ENCODE data around the gene RAP1GAP. TPM values are rescaled to one million over a fixed set of nuclear protein-coding genes. Genes with fewer than 3 reads are reported as not detected.

Gene RAP1GAP
- total RNA-seq, 1 experiment from 2014 or later: 7.2 TPM

GRCh38 chr1:21601278-21602048 is 67.7 kb downstream of the RAP1GAP start:
- H3K27me3 Mint-ChIP-seq (ENCODE audit: insufficient read depth, unreplicated experiment): no peaks in the 10 kb centered on the region
- Histone ChIP-seq H3K27me3 (replicated peaks; ENCODE audit: control insufficient read depth, insufficient read depth, low read length) (no peaks in the 10 kb centered on the region), H3K4me3 (ENCODE audit: low read depth, low read length) (no peak overlapping the region), H3K4me1 (no peaks in the 10 kb centered on the region), H3K9me3 (no peaks in the 10 kb centered on the region), H3K36me3 (ENCODE audit: control insufficient read depth, insufficient read depth, low read length) (no peaks in the 10 kb centered on the region)
- ChIA-PET POLR2A (no interaction called here), CTCF (interaction anchor here (0.6 kb wide), 1 partner anchor 1110 kb away, joined by 3 read pairs; no protein-coding TSS in a partner anchor)
- no peaks in the 10 kb centered on the region for H3K9me3 Mint-ChIP-seq (ENCODE audit: unreplicated experiment)
- intact Hi-C loops (cut with micrococcal nuclease; ENCODE audit: unreplicated experiment): no loop called here
- no peak overlapping the region for H3K27ac Mint-ChIP-seq (ENCODE audit: unreplicated experiment)
- no peaks in the 10 kb centered on the region for H3K4me1 Mint-ChIP-seq (ENCODE audit: low read depth, unreplicated experiment)
- no peak for DNase-seq
- H3K4me3 Mint-ChIP-seq (ENCODE audit: unreplicated experiment): no peak overlapping the region
- TF ChIP-seq CTCF (IDR thresholded peaks at IDR 0.05; ENCODE audit: insufficient read depth in 1 of 2, low read depth in 1 of 2, low read length in 1 of 2, severe bottlenecking in 1 of 2, unreplicated experiment in 1 of 2): no peak
- no peaks in the 10 kb centered on the region for H3K36me3 Mint-ChIP-seq (ENCODE audit: insufficient read depth, unreplicated experiment)
- BruUV-seq (replicated peaks): no TSS peak

GRCh38 chr1:21599402-21599801 is 69.8 kb downstream of the RAP1GAP start:
- Mint-ChIP-seq H3K36me3 (ENCODE audit: insufficient read depth, unreplicated experiment) (no peaks in the 10 kb centered on the region), H3K4me3 (ENCODE audit: unreplicated experiment) (no peak overlapping the region), H3K27ac (ENCODE audit: unreplicated experiment) (no peak overlapping the region), H3K9me3 (ENCODE audit: unreplicated experiment) (no peaks in the 10 kb centered on the region), H3K4me1 (ENCODE audit: low read depth, unreplicated experiment) (no peaks in the 10 kb centered on the region), H3K27me3 (ENCODE audit: insufficient read depth, unreplicated experiment) (no peaks in the 10 kb centered on the region)
- intact Hi-C loops (cut with micrococcal nuclease; ENCODE audit: unreplicated experiment): no loop called here
- POLR2A ChIA-PET: no interaction called here
- H3K4me3 ChIP-seq (ENCODE audit: low read depth, low read length): no peak overlapping the region
- no peak for TF ChIP-seq CTCF (IDR thresholded peaks at IDR 0.05; ENCODE audit: insufficient read depth in 1 of 2, low read depth in 1 of 2, low read length in 1 of 2, severe bottlenecking in 1 of 2, unreplicated experiment in 1 of 2)
- H3K4me1 ChIP-seq: no peaks in the 10 kb centered on the region
- CTCF ChIA-PET: no interaction called here
- H3K36me3 ChIP-seq (ENCODE audit: control insufficient read depth, insufficient read depth, low read length): no peaks in the 10 kb centered on the region
- no peak for DNase-seq
- H3K9me3 ChIP-seq: no peaks in the 10 kb centered on the region
- H3K27me3 ChIP-seq (replicated peaks; ENCODE audit: control insufficient read depth, insufficient read depth, low read length): no peaks in the 10 kb centered on the region
- no TSS peak for BruUV-seq (replicated peaks)

GRCh38 chr1:21598904-21599303 is 70.3 kb downstream of the RAP1GAP start:
- H3K4me1 ChIP-seq: no peaks in the 10 kb centered on the region
- no peaks in the 10 kb centered on the region for H3K27me3 ChIP-seq (replicated peaks; ENCODE audit: control insufficient read depth, insufficient read depth, low read length)
- Mint-ChIP-seq H3K9me3 (ENCODE audit: unreplicated experiment) (no peaks in the 10 kb centered on the region), H3K4me1 (ENCODE audit: low read depth, unreplicated experiment) (no peaks in the 10 kb centered on the region), H3K27ac (ENCODE audit: unreplicated experiment) (no peak overlapping the region), H3K4me3 (ENCODE audit: unreplicated experiment) (no peak overlapping the region), H3K36me3 (ENCODE audit: insufficient read depth, unreplicated experiment) (no peaks in the 10 kb centered on the region), H3K27me3 (ENCODE audit: insufficient read depth, unreplicated experiment) (no peaks in the 10 kb centered on the region)
- BruUV-seq (replicated peaks): no TSS peak
- ChIA-PET POLR2A (no interaction called here), CTCF (no interaction called here)
- no peak for DNase-seq
- H3K9me3 ChIP-seq: no peaks in the 10 kb centered on the region
- TF ChIP-seq CTCF (IDR thresholded peaks at IDR 0.05; ENCODE audit: insufficient read depth in 1 of 2, low read depth in 1 of 2, low read length in 1 of 2, severe bottlenecking in 1 of 2, unreplicated experiment in 1 of 2): no peak
- intact Hi-C loops (cut with micrococcal nuclease; ENCODE audit: unreplicated experiment): no loop called here
- no peak overlapping the region for H3K4me3 ChIP-seq (ENCODE audit: low read depth, low read length)
- H3K36me3 ChIP-seq (ENCODE audit: control insufficient read depth, insufficient read depth, low read length): no peaks in the 10 kb centered on the region
